NCI-H524 (cell line): ENCODE data around the gene UHRF1.
A peak's percentile ranks its signal among the peaks of the same experiment; 100 is the strongest.
"Not testable (repeated sequence)": the region's sequence is repeated elsewhere in the genome, so short reads cannot be mapped to it uniquely, and the experiment has no call there.

Experiments used
- DNase-seq, 2 experiments: peaks; one replicate each; lab custom pipeline; 2025; lab: John Stamatoyannopoulos, UW

Gene UHRF1

GRCh38 chr19:4937060-4937459, 27.8 kb downstream of the UHRF1 start:
- DNase-seq = no peak

GRCh38 chr19:4938461-4938860, 29.2 kb downstream of the UHRF1 start:
- DNase-seq = not testable (repeated sequence)

- no peak for DNase-seq
These were observed 30.2 kb downstream of the UHRF1 start for GRCh38 chr19:4939466-4939865.

- DNase-seq = not testable (repeated sequence)
These were observed 32.4 kb downstream of the UHRF1 start for GRCh38 chr19:4941638-4942169.

GRCh38 chr19:4950650-4951049, 41.3 kb downstream of the UHRF1 start:
- DNase-seq = not testable (repeated sequence)

GRCh38 chr19:4951656-4952055, 42.4 kb downstream of the UHRF1 start:
- no peak for DNase-seq

GRCh38 chr19:4952945-4953344, 43.6 kb downstream of the UHRF1 start:
- peak; percentile 94 to 98 for DNase-seq

GRCh38 chr19:4954320-4955149, 45.2 kb downstream of the UHRF1 start:
- not testable (repeated sequence) for DNase-seq

- no peak for DNase-seq
These were observed 46.0 kb downstream of the UHRF1 start for GRCh38 chr19:4955274-4955673.

GRCh38 chr19:4957981-4958380, 48.7 kb downstream of the UHRF1 start:
- DNase-seq = no peak

GRCh38 chr19:4962085-4962619, 52.9 kb downstream of the UHRF1 start:
- DNase-seq = no peak

GRCh38 chr19:4965061-4965460, 55.8 kb downstream of the UHRF1 start:
- no peak for DNase-seq

GRCh38 chr19:4966591-4966990, 57.3 kb downstream of the UHRF1 start:
- DNase-seq = no peak

GRCh38 chr19:4967738-4968461, 58.6 kb downstream of the UHRF1 start:
- DNase-seq = peak in 1 of 2 experiments; percentile 68

- peak; percentile 99 to 100 for DNase-seq
These were observed 59.4 kb downstream of the UHRF1 start, which contains the start of gene KDM4B for GRCh38 chr19:4968462-4969291. Gene KDM4B, plus strand, starts transcription at chr19:4969113. Its CDS starts 63,778 bp downstream, at chr19:5032891.

- no peak for DNase-seq
These were observed 60.0 kb downstream of the UHRF1 start for GRCh38 chr19:4969292-4969771.

- DNase-seq = no peak
These were observed 60.7 kb downstream of the UHRF1 start for GRCh38 chr19:4969772-4970531.

- peak in 1 of 2 experiments; percentile 41 for DNase-seq
These were observed 61.5 kb downstream of the UHRF1 start for GRCh38 chr19:4970558-4971423.

GRCh38 chr19:4971424-4971793, 62.1 kb downstream of the UHRF1 start:
- peak; percentile 49 to 71 for DNase-seq
